Stimulated activated CD4-positive, alpha-beta T cell treated with anti-CD3 and anti-CD28 coated beads, Interleukin-15, amount 100 ng/mL, for 1 hour (primary cell): ENCODE measurements around the gene BUB1B.

ENCODE experiments used
- DNase-seq, 2 donors: peaks; one replicate each; pipeline ENCODE4 v3.0.0-alpha.2; 2020; ENCODE audit warnings: low read depth in 1 of 2, low spot score in 1 of 2

Gene BUB1B

DNA sequence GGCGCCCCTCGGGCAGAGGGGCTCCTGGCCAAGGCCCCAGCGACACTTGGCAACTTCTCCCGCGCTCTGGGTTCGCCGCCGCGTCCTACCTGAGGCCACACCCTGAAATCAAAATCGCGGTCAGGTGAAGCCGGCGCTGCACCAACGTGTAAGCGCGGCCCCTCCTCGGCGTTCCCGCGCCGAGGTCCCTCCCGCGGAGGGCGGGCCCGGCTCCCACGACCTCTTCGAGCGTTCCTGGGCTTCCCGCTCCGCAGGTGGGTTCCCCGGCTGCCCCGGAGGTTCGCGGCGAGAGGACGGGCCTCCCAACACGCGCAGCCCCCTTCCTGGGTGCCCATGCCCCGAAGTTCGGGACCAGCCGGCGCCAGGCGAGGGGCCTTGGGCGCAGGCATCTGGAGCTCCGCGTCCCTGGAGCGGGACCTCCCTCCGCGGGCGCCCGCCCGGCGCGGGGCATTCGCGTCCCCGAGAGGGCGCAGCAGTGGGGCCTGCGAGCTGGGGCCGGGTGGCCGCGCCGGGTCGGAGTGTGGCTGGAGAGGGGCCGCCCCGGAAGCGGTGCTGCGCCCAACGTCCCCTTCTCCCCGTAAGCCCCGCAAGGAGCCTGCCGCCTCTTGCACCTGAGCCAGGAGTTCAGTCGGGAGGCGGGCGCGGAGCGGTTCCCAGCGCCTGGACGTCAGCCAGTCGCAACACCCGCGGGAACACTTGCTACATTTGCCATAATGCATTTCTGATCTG is 91.7 kb downstream of the BUB1B start:
- DNase-seq = no peak

DNA sequence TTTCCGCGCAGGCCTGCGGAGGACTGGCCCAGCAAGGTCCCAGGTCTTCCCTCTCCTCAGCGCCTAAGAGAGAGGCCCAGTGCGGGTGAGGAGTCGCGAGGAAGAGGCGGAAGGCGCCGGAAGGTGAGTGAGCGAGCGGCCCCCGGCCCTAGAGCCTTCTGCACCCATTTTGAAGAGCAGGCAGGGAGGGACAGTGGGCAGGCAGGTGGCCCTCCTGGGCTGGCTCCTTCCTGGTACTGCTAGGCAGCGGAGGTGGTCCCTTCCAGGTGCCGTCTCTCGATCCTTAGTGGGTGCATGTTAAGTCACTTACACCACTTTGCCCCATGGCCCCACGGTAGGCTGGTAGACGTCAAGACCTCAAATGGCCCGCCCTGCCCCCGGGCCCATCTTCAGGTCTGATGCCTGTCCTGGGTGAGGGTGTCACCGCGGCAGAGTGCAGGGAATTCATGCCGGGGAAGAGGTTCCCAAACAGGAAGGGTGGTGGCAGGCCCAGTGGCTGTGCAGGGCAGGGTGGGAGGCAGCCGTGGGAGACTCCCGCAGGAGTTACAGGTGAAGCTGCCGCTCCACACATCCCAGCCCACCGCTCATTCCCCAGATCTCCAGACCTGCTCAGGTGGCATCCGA is 92.4 kb downstream of the BUB1B start:
- no peak for DNase-seq

DNA sequence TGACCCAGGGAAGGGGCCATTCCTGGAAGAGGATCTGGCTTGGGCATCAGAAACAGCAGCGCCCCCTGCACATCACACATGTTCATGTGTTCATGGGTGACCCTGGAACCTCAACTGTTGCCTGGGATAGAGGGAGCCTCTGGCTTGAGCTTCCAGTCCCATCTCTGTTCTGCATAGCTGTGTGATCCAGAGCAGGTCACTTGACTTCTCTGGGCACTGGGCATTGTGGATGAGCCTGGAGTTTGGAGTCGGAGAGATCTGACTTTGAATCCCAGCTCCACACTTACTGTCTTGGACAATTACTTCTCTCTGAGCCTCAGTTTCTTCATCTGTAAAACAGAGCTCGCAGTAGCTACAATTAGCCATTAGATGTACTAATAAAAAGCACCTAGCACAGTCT is 93.6 kb downstream of the BUB1B start:
- DNase-seq = no peak

DNA sequence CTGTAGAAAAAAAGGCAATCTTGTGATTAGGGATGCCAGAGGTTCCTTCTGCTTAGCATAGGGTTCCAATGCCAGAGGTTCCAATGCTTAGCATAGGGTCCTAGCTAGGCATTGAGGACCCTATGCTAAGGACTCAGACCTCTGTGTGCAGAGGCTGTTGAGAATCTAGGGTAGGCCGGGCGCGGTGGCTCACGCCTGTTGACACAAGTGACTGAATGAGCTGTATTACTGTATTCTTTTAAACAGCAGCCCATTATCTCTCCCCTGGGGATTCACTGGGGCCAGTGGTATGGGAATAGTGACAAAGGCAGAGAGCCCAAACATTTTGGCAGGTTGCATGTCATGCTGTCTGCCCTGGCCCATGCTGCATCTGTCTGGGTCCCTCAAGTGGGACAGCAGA is 94.2 kb downstream of the BUB1B start:
- DNase-seq = no peak

DNA sequence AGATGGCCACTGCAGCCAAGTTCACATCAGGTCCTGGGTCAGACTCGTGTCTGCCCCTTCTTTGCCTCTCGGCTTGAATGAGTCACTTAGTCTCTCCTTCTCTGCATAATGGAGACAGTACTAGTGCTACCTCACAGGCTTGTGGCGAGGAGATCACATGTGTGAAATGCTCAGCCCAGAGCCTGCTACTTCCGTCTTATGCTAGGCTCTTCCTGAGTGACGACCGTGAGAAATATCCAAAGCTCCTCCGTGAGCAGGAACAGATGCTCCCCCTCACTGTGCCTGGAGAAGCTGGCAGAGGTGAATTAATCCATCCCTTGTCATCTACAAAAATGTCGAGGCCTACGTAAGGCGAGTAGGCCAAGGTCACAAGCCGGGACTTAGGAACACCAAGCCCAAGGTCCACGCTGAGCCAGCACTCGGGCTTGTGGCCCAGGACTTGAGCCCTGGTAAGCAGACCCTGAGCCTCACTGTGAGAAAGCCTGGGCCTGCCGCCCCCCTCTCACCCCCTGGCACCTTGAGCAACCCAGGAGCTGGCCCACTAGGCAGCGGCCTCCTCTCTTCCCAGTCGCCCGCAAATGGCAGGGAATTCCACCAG is 95.9 kb downstream of the BUB1B start:
- DNase-seq = no peak

DNA sequence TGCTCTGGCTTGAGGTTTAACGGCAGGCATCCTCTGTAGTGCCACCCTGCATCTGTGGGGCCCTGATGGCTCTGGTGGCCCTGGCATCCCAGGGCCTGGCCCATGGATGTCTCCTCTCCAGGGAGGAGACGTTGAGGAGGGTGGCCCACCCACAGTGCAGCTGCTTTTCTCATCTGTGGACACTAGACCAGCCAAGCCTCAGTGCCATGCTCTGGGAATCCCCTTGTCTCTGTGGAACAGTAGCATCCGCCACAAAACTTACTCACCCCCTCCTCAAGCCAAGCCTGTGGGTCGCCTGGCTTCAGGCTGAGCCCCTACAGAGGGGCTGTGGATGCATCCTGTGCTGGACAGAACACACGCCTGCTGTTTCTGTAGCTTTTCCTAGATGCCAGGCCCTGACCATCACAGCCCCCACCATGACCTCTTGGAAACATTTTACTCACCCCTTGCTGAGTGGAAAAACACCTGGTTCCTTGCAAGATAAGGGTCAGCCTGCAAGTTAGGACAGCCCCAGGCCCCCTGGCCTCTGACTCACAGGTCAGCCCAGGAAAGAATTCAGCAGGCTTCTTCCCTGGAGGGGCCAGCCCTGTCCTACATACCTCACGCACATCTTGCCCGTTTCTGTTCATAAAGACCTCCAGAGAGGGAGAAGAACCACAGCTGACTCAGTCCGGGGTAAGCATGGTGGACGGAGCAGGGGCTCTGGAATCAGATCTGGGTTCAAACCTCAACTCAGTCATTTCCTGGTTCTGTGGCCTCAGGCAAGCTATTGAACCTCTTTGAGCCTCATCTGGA is 97.0 kb downstream of the BUB1B start:
- DNase-seq = no peak

DNA sequence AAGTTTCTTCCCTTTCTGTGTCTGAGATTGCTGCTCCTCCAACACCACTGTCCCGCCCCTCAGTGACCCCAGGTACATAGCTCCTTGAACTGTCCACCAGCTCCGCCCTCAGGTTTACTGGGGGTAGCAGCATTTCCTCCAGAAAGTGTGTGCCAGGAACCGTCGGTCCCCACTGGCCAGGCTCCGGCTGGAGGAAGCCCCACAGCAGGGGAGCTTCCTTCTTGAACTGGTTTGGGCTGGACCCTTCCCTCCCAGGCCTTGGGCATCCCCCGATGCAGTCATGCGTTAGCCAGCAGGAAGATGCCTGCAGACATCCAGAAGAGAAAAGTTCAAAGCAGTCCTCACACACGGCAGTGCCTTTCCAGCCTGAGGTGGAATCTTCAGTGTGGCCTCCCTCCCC is 97.7 kb downstream of the BUB1B start:
- no peak for DNase-seq

DNA sequence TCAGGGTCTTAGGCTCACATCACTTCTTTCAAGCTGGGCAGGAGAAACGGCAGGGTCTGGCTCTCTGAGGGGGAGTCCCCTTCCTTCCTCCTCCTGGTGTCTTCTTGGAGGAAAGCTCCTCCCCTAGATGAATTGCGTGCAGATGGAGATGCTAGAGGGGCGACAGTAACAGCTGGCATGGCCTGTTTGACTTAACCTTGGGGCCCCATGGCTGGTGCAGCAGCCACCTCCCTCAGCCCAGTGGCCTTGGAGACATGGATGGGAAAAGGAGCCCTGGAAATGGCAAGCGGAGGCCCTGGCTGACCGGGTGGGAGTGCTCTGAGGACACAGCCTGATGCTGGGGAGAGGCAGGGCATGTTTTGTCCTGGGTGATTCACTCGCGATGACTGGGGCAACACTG is 98.2 kb downstream of the BUB1B start:
- DNase-seq = no peak

DNA sequence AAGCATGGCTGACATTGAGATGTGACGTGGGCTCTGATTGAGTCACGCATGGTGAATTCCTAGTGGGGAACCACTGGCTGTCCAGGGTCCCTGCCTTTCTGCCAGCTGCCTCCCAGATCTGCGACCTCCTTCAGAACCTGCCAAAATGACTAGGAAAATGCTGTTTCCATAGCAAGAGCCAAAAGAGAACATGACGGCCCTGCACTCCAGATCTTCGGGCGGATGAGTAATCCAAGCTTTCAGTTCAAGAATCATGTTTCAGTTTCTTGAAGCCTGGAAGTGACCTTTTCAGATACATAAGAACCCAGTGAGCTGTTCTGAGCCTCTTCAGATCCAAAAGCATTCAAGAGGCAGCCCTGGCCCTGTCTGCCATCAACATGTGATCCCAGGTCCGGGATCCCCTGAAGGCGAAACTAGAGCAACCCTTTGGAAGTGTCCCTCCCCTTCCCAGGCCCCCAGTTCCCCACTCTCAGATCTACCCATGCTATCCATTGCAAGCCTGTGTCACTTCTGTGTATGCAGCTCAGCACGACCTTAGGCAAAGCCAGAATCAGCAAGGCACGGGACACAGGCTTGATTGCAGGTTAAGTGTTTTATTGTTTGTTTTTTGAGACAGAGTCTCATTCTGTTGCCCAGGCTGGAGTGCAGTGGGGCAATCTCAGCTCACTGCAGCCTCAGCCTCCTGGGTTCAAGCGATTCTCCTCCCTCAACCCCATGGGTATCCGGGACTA is 102.3 kb downstream of the BUB1B start:
- no peak for DNase-seq

DNA sequence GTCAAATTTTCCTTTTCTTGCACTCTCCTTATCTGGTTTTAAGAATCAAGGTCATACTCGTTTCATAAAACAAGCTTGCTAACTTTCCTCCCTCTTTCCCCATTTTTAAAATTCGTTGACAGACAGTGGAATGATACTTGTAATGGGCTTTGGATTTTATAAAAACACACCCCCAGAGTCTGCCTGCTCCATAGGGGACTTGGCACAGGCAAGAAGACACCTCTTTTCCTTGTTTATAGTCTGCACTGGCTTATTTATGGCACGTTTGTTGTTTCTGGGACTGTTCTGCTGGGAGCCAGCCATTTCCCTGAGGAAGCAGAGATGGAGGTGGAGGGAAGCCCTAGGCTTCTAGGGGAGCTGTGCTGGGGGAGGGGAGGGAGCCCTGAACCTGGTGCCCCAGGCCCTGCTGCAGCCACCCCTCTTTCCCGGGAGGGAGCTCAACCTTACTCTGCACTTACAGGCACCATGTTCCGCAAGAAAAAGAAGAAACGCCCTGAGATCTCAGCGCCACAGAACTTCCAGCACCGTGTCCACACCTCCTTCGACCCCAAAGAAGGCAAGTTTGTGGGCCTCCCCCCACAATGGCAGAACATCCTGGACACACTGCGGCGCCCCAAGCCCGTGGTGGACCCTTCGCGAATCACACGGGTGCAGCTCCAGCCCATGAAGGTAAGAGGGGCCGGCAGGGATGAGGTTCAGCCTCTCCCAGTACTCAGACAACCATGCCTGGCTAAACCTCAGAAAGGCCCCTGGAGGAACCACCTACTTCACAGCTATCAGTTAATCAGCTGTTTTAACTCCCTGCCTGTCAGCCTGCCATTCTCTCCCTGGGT is 103.7 kb downstream of the BUB1B start:
- DNase-seq = no peak

DNA sequence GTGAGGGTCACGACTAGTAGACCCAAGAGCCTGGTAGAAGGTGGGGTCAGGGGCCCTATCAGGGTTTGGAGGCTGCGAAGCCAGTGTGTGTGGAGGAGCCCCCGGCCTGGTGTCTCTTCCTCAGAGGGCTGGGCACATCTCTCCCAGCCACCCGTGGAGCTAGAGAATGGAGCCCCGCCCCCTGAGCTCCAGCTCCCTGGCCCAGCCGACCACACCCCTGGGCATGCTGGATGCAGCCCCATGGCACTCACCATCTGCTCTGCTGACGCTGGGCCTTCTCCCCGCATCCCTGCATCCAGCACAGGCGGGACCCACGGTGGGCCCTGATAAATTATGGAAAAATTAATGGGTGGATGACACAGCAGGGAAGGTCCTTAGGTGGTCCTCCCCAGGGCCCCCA is 104.5 kb downstream of the BUB1B start:
- no peak for DNase-seq

DNA sequence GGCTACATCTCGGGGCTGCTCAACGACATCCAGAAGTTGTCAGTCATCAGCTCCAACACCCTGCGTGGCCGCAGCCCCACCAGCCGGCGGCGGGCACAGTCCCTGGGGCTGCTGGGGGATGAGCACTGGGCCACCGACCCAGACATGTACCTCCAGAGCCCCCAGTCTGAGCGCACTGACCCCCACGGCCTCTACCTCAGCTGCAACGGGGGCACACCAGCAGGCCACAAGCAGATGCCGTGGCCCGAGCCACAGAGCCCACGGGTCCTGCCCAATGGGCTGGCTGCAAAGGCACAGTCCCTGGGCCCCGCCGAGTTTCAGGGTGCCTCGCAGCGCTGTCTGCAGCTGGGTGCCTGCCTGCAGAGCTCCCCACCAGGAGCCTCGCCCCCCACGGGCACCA is 105.0 kb downstream of the BUB1B start:
- DNase-seq = no peak

DNA sequence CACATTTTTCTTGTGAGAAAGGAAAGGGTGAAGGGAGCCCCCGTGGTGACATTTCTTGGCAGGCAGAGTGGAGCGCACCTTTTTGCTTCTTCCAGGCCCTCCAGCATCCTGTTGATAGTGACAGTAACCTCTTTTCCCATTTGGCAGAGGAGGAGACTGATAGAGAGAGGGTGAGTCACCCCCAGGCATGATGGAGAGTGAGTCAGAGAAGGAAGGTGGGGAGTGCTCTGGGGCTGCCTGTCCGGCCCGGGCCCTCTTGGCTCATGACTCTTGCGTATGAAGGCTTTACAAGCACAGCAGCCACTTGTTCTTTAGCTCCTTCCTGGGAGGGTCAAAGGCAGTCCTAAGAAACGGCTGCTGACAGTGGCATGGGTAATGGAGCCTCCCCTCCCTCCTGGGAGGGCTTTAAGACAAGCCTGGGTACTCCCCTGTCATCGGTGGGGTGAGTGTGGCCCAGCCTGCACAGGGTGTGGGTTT is 106.0 kb downstream of the BUB1B start:
- DNase-seq = no peak

DNA sequence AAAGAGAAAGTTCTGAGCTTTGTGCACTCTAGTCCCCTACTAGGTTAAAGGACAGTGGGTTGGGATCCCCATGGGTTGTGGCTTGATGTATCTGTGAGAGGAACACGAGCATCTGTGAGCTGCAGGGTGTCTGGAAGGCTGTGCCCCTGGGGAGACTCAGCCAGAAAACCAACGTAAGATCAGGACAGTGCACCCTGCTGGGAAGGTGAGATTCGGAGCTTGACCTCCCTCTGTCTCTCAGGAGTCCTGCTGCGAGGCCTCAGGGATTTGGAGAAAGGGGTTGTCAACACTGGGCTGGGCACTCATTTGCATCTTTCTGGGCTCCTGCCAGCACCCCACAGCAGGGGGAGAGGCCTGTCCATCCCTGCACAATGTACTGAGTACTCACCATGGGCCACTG is 106.8 kb downstream of the BUB1B start:
- DNase-seq = no peak

DNA sequence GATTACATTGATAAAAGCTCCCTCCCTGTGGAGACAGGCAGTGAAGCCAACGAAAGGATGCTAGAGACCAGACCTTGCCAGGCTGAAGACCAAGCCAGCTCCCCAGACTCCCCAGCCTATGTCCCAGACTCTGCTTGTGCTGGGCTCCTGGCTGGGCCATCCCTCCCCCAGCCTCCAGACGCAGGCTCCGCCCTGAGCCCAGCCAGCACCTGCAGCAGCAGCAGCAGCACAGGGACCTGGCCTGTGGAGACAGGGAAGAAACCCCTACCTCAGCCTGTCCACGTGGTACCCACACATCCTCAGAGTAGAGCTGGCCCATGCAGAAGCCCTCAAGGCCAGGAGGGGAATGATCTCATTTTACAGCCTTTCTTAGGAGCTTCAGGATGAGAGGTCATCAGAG is 108.7 kb downstream of the BUB1B start:
- no peak for DNase-seq

DNA sequence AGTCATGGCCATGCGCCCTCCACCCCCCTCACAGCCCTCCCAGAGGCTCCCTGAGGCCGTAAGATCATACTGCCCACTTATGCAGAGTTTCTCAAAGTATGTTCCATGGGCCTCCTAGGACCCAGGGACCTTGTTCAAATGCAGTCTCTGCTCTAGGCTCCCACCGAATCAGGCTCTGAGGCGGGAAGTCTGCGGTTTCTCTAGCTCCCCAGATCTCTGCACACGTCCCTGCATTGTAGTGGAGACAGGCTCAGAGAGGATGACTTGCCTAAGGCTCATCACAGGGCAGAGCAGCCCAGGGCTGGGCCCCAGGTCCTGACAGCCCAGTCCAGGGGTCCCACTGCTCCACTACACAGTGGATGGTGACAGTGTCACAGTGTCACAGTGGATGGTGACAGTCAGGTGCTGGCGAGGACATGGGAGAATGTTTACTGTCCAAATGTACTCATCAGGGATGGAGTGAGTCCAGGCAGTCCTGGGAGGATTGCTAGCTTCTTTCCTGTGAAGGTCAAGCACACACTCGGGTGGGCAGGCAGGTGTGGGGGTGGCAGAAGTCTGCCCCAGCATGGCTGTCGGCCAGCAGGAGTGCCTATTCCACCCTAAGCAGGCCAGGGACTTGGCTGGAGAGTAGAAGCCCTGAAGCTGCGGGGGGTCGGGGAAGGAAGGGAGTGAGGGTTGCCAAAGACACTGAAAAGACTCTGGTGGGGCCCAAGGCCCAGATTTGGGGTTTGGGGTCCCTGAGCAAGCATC is 109.6 kb downstream of the BUB1B start:
- DNase-seq = no peak
